ENCODE results near the gene PCDHGA10.
A peak's percentile ranks its signal among the peaks of the same experiment; 100 is the strongest.
"Not testable (repeated sequence)": the region's sequence is repeated elsewhere in the genome, so short reads cannot be mapped to it uniquely, and the experiment has no call there.

The PCDHGA10 gene

GRCh38 chr5:141409598-141410306 is 3.0 kb upstream of the PCDHGA10 start:
- TF ChIP-seq, protein P1, sequence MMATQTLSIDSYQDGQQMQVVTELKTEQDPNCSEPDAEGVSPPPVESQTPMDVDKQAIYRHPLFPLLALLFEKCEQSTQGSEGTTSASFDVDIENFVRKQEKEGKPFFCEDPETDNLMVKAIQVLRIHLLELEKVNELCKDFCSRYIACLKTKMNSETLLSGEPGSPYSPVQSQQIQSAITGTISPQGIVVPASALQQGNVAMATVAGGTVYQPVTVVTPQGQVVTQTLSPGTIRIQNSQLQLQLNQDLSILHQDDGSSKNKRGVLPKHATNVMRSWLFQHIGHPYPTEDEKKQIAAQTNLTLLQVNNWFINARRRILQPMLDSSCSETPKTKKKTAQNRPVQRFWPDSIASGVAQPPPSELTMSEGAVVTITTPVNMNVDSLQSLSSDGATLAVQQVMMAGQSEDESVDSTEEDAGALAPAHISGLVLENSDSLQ (IDR thresholded peaks at IDR 0.05) = no peak
- TF ChIP-seq FOXM1 (IDR thresholded peaks at IDR 0.05; ENCODE audit: borderline replicate concordance) = no peak
- TF ChIP-seq ELF4 (IDR thresholded peaks at IDR 0.05) = no peak
- TF ChIP-seq ZNF384 (IDR thresholded peaks at IDR 0.05) = no peak
- TF ChIP-seq CTBP1 (IDR thresholded peaks at IDR 0.05; ENCODE audit: borderline replicate concordance) = no peak
- TF ChIP-seq L3MBTL2 (conservative IDR thresholded peaks at IDR 0.05) = no peak
- no peak for TF ChIP-seq HDGF (IDR thresholded peaks at IDR 0.05; ENCODE audit: borderline replicate concordance)
- no peak for TF ChIP-seq LEF1 (IDR thresholded peaks at IDR 0.05; ENCODE audit: borderline replicate concordance)
- TF ChIP-seq ARNT (IDR thresholded peaks at IDR 0.05) = no peak
- no peak for TF ChIP-seq SUZ12 (IDR thresholded peaks at IDR 0.05)
- TF ChIP-seq TARDBP (IDR thresholded peaks at IDR 0.05) = no peak
- TF ChIP-seq FOXK2 (IDR thresholded peaks at IDR 0.05) = no peak
- no peak for TF ChIP-seq SP1 (IDR thresholded peaks at IDR 0.05)
- TF ChIP-seq FOXA1 (IDR thresholded peaks at IDR 0.05) = no peak
- TF ChIP-seq NFRKB (IDR thresholded peaks at IDR 0.05) = no peak
- TF ChIP-seq BHLHE40 (IDR thresholded peaks at IDR 0.05; ENCODE audit: borderline replicate concordance) = no peak
- no peak for DNase-seq (ENCODE audit: extremely low spot score)
- POLR2A ChIA-PET = no interaction called here
- CTCF ChIA-PET = no interaction called here

GRCh38 chr5:141411575-141411974 is 1.2 kb upstream of the PCDHGA10 start:
- ChIA-PET POLR2A (no interaction called here), CTCF (interaction anchor here (0.7 kb wide), 1 partner anchor 104 kb away, joined by 8 read pairs; no protein-coding TSS in a partner anchor)
- no peak for DNase-seq (ENCODE audit: extremely low spot score)
- TF ChIP-seq ARNT (IDR thresholded peaks at IDR 0.05) (no peak), ZNF384 (IDR thresholded peaks at IDR 0.05) (no peak), FOXK2 (IDR thresholded peaks at IDR 0.05) (no peak), CTBP1 (IDR thresholded peaks at IDR 0.05; ENCODE audit: borderline replicate concordance) (no peak), SP1 (IDR thresholded peaks at IDR 0.05) (no peak)

- POLR2A ChIA-PET = no interaction called here
- CTCF ChIA-PET = interaction anchor here (1.7 kb wide), 2 partner anchors 7 to 150 kb away, joined by 8 to 11 read pairs; partner anchors contain the start of gene PCDHGA11
Observed at GRCh38 chr5:141413540-141414069, 818 bp downstream of the PCDHGA10 start.

GRCh38 chr5:141414548-141415274 is 1.9 kb downstream of the PCDHGA10 start:
- CTCF ChIA-PET; DNase-seq (ENCODE audit: extremely low spot score); POLR2A ChIA-PET: not testable (repeated sequence)

More at GRCh38 chr5:141413540-141414069, 818 bp downstream of the PCDHGA10 start:
- no peak for DNase-seq (ENCODE audit: extremely low spot score)
- TF ChIP-seq ELF4 (IDR thresholded peaks at IDR 0.05) (no peak), FOXA1 (IDR thresholded peaks at IDR 0.05) (no peak), SP1 (IDR thresholded peaks at IDR 0.05) (no peak), FOXM1 (IDR thresholded peaks at IDR 0.05; ENCODE audit: borderline replicate concordance) (no peak), ARNT (IDR thresholded peaks at IDR 0.05) (no peak), NFRKB (IDR thresholded peaks at IDR 0.05) (no peak)

- POLR2A ChIA-PET; CTCF ChIA-PET; DNase-seq (ENCODE audit: extremely low spot score): not testable (repeated sequence)
Observed at GRCh38 chr5:141415275-141415618, 2.5 kb downstream of the PCDHGA10 start.

GRCh38 chr5:141417494-141418172 is 4.8 kb downstream of the PCDHGA10 start, which contains the start of gene PCDHGB7:
Gene PCDHGB7, plus strand, starts transcription at chr5:141417677. Its CDS starts 183 bp downstream, at chr5:141417860.
- POLR2A ChIA-PET = not testable (repeated sequence)
- CTCF ChIA-PET = interaction anchor here (0.6 to 1.1 kb wide), 7 partner anchors 11 to 221 kb away, joined by 3 to 4 read pairs (median 3); partner anchors contain the start of genes PCDHB14 and PCDHGC3
- peak; percentile 53 for DNase-seq (ENCODE audit: extremely low spot score)

- TF ChIP-seq FOXA1 (IDR thresholded peaks at IDR 0.05) (no peak), CTBP1 (IDR thresholded peaks at IDR 0.05; ENCODE audit: borderline replicate concordance) (no peak), SUZ12 (IDR thresholded peaks at IDR 0.05) (no peak), HDGF (IDR thresholded peaks at IDR 0.05; ENCODE audit: borderline replicate concordance) (no peak), TARDBP (IDR thresholded peaks at IDR 0.05) (no peak), NFRKB (IDR thresholded peaks at IDR 0.05) (no peak), FOXM1 (IDR thresholded peaks at IDR 0.05; ENCODE audit: borderline replicate concordance) (no peak), ELF4 (IDR thresholded peaks at IDR 0.05) (no peak), BHLHE40 (IDR thresholded peaks at IDR 0.05; ENCODE audit: borderline replicate concordance) (no peak), FOXK2 (IDR thresholded peaks at IDR 0.05) (no peak), LEF1 (IDR thresholded peaks at IDR 0.05; ENCODE audit: borderline replicate concordance) (no peak), SP1 (IDR thresholded peaks at IDR 0.05) (no peak), ZNF384 (IDR thresholded peaks at IDR 0.05) (no peak), L3MBTL2 (conservative IDR thresholded peaks at IDR 0.05) (no peak), ARNT (IDR thresholded peaks at IDR 0.05) (no peak)
- TF ChIP-seq, protein P1 (IDR thresholded peaks at IDR 0.05) = no peak
- ChIA-PET CTCF (no interaction called here), POLR2A (no interaction called here)
- DNase-seq (ENCODE audit: extremely low spot score) = no peak
Observed at GRCh38 chr5:141419074-141419880, 6.5 kb downstream of the PCDHGA10 start.

Data from HEK293T (cell line).